BE2C (cell line): ENCODE results near the gene DMRTB1.
"Not testable (repeated sequence)": the region's sequence is repeated elsewhere in the genome, so short reads cannot be mapped to it uniquely, and the experiment has no call there.

ENCODE experiments used
- DNase-seq: peaks from one replicate; pipeline ENCODE4 v3.0.0-alpha.2; 2020
- H3K27me3 ChIP-seq: fragments of 250-450 bp; sonication (Bioruptor Pico); 2 replicates; pipeline ENCODE4 v1.5.1; 2020; ENCODE audit warnings: mild to moderate bottlenecking
- H3K36me3 ChIP-seq: fragments of 250-450 bp; sonication (Bioruptor Pico); 2 replicates; pipeline ENCODE4 v1.5.1; 2020; ENCODE audit warnings: mild to moderate bottlenecking
- H3K4me1 ChIP-seq: fragments of 250-450 bp; sonication (Bioruptor Pico); 2 replicates; pipeline ENCODE4 v1.5.1; 2020
- H3K4me3 ChIP-seq: 2 replicates; pipeline ENCODE4 v1.5.1; 2011; ENCODE audit warnings: low read depth, low read length
- H3K9me3 ChIP-seq: fragments of 250-450 bp; sonication (Bioruptor Pico); 2 replicates; pipeline ENCODE4 v1.5.1; 2020
- TF ChIP-seq, protein P1 (sequence below): IDR thresholded peaks from 2 replicates; pipeline ENCODE4 v1.5.1; 2012; ENCODE audit warnings: mild to moderate bottlenecking, low read depth, low read length

DMRTB1 gene

DNA sequence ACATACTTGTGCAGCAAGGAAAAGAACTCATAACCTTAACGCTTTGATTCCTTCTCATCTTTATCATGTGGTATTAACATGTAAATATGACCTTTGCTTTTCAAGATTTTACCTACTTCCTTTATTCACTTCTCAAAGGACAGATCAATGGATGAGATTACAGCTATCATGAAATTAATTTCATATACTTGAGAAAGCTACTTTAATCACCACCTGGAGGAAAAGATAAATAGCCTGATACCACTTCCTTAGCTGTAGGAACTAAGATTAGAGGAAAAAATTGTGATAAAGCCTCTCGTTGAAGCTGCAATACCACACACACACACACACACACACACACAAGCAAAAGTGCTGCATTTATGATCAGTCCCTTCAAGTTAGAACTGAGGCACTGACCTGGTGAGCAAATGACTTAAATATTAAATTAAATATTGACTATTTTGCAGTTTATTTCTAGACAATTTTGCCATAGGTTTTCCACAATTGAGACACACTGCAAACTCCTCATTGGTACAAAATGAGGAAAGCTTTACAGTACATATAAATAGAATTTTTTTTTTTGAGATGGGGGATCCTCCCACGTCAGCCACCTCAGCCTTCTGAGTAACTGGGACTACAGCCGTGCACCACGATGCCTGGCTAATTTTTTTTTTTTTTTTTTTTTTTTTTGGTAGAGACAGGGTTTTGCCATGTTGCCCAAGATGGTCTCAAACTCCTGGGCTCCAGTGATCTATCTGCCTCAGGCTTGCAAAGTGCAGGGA is 27.2 kb upstream of the DMRTB1 start:
- no peak for DNase-seq
- H3K4me3 ChIP-seq, result no peak overlapping the region
- no peaks in the 10 kb centered on the region for H3K4me1 ChIP-seq
- H3K9me3 ChIP-seq, result no peaks in the 10 kb centered on the region
- H3K27me3 ChIP-seq, result no peaks in the 10 kb centered on the region
- TF ChIP-seq, protein P1, sequence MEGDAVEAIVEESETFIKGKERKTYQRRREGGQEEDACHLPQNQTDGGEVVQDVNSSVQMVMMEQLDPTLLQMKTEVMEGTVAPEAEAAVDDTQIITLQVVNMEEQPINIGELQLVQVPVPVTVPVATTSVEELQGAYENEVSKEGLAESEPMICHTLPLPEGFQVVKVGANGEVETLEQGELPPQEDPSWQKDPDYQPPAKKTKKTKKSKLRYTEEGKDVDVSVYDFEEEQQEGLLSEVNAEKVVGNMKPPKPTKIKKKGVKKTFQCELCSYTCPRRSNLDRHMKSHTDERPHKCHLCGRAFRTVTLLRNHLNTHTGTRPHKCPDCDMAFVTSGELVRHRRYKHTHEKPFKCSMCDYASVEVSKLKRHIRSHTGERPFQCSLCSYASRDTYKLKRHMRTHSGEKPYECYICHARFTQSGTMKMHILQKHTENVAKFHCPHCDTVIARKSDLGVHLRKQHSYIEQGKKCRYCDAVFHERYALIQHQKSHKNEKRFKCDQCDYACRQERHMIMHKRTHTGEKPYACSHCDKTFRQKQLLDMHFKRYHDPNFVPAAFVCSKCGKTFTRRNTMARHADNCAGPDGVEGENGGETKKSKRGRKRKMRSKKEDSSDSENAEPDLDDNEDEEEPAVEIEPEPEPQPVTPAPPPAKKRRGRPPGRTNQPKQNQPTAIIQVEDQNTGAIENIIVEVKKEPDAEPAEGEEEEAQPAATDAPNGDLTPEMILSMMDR, result no peak
- H3K36me3 ChIP-seq, result no peaks in the 10 kb centered on the region

DNA sequence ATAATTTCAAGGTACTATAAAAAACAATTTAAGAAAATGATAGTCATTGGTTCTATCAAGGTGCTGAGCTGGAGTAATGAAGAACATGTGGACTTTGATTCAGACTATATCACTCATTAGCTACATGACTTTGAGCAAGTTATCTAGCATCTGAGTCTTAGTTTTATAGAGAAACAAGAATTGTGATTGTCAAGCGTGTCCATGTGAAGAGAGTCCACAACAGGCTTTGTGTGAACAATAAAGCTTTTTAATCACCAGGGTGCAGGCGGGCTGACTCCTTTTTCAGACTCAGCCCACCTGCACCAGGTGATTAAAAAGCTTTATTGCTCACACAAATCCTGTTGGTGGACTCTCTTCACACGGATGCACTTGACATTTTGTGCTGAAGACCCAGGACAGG is 26.6 kb upstream of the DMRTB1 start:
- DNase-seq, result no peak
- Histone ChIP-seq H3K4me3 (no peak overlapping the region), H3K9me3 (no peaks in the 10 kb centered on the region), H3K27me3 (no peaks in the 10 kb centered on the region), H3K4me1 (no peaks in the 10 kb centered on the region), H3K36me3 (no peaks in the 10 kb centered on the region)
- TF ChIP-seq, protein P1, result no peak

DNA sequence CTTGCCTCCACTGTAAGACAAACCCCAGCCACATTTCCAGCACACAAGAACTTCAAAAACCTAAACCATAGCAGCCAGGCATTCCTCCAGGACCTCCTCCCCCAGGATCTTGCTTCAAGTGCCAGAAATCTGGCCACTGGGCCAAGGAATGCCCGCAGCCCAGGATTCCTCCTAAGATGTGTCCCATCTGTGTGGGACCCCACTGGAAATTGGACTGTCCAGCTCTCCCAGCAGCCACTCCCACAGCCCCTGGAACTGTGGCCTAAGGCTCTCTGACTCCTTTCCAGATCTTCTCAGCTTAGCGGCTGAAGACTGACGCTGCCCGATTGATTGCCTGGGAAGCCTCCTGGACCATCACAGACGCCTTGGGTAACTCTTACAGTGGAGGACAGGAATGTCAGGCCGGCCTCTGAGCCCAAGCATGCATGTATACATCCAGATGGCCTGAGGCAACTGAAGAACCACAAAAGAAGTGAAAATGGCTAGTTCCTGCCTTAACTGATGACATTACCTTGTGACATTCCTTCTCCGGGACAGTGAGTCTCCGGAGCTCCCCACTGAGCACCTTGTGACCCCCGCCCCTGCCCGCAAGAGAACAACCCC is 24.7 kb upstream of the DMRTB1 start:
- DNase-seq, result not testable (repeated sequence)

DNA sequence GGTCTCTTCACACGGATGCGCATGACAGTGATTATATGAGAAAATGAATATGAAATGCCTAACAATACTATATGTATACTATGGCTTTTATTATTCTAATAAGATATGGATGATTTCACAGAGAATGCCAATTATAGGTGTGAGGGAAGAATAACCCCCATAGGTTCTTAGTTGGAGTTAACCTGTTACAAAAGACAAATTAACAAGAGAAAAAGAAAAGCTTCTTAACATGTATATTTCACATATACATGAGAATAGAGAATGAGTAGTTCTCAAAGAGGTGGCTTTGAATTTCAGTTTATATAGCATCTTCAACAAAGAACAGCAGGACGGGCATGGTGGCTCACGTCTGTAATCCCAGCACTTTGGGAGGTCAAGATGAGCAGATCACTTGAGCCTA is 24.0 kb upstream of the DMRTB1 start:
- no peaks in the 10 kb centered on the region for H3K36me3 ChIP-seq
- no peak for DNase-seq
- H3K4me3 ChIP-seq, result no peak overlapping the region
- H3K27me3 ChIP-seq, result no peaks in the 10 kb centered on the region
- TF ChIP-seq, protein P1, result no peak
- H3K4me1 ChIP-seq, result no peaks in the 10 kb centered on the region
- no peaks in the 10 kb centered on the region for H3K9me3 ChIP-seq

More for the DNA sequence above, 24.7 kb upstream of the DMRTB1 start:
- not testable (repeated sequence) for H3K4me3 ChIP-seq, H3K9me3 ChIP-seq, H3K27me3 ChIP-seq, H3K4me1 ChIP-seq, H3K36me3 ChIP-seq

DNA sequence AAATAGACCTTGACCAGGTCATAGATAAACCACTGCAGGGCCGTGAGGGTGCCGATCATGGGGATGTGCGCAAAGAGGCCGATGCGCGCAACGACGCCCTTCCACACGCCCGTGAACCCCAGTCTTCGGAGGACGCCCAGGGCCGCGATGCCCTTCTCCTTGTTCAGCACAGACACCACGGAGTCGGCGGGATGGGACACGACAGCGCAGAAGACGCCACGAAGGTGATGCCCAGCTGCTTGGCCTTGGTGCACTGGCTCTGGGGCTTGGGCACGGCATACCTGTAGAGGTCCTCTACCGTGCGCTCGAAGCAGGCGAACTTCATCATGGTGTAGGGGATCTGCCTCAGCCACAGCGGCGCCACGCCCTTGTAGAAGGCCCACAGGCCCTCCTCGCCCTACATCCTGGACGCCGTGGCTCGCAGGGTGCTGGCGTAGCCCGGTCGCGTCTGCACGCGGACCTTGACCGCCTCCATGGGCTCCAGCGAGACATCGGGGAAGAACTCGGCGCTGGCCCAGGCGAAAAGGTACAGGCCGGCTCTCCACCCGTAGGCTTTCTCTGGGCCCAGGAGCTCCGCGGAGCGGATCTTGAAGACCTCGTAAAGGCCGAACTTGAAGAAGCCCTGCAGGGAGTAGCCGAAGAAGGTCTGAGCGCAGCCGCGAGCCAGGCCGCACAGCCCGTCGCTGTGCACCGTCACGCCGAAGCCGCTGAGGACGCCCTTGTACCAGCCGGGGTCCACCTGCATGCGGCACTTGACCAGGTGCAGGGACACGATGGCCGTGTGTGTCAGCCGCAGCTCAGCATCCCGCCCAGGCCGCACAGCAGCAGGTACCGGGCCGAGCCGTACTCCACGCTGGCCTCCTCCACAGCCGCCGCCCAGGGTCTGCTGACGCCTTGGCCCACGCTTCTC is 20.5 kb upstream of the DMRTB1 start:
- H3K4me3 ChIP-seq, result no peak overlapping the region
- no peaks in the 10 kb centered on the region for H3K4me1 ChIP-seq
- H3K9me3 ChIP-seq, result no peaks in the 10 kb centered on the region
- H3K36me3 ChIP-seq, result no peaks in the 10 kb centered on the region
- TF ChIP-seq, protein P1, result no peak
- no peak for DNase-seq
- H3K27me3 ChIP-seq, result no peaks in the 10 kb centered on the region

DNA sequence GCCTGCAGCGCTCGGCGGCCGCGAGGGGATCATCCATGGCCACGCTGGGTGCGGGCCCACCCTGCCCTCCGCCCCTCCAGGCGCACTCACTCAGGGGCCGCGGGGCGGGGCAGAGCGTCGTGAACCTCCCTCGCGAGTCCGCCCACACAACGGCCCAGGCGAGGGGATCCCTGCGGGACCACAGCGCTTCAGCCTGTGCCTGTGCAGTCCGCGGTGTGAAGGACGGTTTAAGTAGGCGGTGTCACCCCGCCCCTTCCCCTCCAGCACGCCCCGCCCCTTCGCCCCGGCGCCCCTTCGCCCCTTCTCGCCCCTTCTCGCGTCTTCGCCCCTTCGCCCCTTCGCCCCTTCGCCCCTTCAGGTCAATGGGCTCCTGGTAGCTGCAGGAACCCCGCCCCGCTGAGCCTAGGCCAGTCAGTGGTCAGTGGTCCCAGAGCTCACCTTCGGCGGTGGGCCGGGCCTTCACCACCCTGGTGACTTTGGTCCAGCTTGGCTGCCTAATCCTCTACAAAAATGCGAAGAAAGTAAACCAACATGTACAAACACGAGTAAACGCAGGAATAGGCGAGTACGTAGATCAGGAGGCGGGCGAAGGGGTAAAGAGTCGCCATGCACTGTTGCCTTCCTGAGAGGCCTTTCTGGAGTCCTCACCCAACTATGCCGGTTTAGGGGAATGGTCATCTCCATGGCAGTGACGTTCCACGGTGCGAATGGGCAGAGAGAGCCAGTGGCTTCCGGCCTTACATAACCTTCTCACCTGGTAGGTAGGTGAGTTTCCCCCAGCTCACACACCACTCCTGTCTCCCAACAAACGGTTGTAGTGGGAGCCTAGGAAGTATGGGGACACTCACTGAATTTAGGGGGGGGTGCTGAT is 19.6 kb upstream of the DMRTB1 start:
- TF ChIP-seq, protein P1, result no peak
- DNase-seq, result no peak

More for the DNA sequence above, 19.6 kb upstream of the DMRTB1 start:
- no peaks in the 10 kb centered on the region for H3K36me3 ChIP-seq
- no peak overlapping the region for H3K4me3 ChIP-seq
- no peaks in the 10 kb centered on the region for H3K27me3 ChIP-seq
- no peaks in the 10 kb centered on the region for H3K4me1 ChIP-seq
- no peaks in the 10 kb centered on the region for H3K9me3 ChIP-seq
